ENCODE results near the gene ZC3H10.

DNA sequence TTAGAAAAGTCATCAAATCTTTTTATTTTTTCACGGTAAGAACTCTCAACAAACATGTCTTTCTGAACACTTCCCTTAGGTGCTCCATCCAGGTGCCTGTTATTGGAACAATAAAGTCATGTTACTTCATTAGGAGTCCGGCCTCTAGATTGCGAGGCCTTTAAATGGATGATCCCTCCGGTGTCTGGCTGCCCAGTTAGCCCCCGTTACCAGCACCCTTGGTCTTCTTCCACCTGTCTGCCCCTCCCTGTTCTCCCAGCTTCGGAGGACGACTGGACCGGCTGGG is 14.3 kb upstream of the ZC3H10 start:
- TF ChIP-seq, protein P1, sequence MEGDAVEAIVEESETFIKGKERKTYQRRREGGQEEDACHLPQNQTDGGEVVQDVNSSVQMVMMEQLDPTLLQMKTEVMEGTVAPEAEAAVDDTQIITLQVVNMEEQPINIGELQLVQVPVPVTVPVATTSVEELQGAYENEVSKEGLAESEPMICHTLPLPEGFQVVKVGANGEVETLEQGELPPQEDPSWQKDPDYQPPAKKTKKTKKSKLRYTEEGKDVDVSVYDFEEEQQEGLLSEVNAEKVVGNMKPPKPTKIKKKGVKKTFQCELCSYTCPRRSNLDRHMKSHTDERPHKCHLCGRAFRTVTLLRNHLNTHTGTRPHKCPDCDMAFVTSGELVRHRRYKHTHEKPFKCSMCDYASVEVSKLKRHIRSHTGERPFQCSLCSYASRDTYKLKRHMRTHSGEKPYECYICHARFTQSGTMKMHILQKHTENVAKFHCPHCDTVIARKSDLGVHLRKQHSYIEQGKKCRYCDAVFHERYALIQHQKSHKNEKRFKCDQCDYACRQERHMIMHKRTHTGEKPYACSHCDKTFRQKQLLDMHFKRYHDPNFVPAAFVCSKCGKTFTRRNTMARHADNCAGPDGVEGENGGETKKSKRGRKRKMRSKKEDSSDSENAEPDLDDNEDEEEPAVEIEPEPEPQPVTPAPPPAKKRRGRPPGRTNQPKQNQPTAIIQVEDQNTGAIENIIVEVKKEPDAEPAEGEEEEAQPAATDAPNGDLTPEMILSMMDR (conservative IDR thresholded peaks at IDR 0.05; ENCODE audit: low read depth, low read length), result no peak
- TF ChIP-seq POLR2A (IDR thresholded peaks at IDR 0.05; ENCODE audit: low read depth, low read length), result no peak
- TF ChIP-seq MXI1 (IDR thresholded peaks at IDR 0.05; ENCODE audit: borderline replicate concordance, low read depth, low read length), result no peak
- TF ChIP-seq RFX5 (IDR thresholded peaks at IDR 0.05; ENCODE audit: low read depth, low read length), result no peak
- no peak for TF ChIP-seq MAZ (IDR thresholded peaks at IDR 0.05; ENCODE audit: borderline replicate concordance, low read depth, low read length)
- no peak for TF ChIP-seq NFE2L2 (IDR thresholded peaks at IDR 0.05; ENCODE audit: low read depth, low read length)
- no peak for TF ChIP-seq ELK1 (IDR thresholded peaks at IDR 0.05; ENCODE audit: borderline replicate concordance, low read depth, low read length)
- TF ChIP-seq CEBPB (IDR thresholded peaks at IDR 0.05; ENCODE audit: low read depth, low read length), result no peak
- no peak for TF ChIP-seq RCOR1 (IDR thresholded peaks at IDR 0.05; ENCODE audit: insufficient replicate concordance, low read length)
- TF ChIP-seq, protein P2, sequence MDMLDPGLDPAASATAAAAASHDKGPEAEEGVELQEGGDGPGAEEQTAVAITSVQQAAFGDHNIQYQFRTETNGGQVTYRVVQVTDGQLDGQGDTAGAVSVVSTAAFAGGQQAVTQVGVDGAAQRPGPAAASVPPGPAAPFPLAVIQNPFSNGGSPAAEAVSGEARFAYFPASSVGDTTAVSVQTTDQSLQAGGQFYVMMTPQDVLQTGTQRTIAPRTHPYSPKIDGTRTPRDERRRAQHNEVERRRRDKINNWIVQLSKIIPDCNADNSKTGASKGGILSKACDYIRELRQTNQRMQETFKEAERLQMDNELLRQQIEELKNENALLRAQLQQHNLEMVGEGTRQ (IDR thresholded peaks at IDR 0.05; ENCODE audit: low read depth, low read length), result no peak

Measured in IMR-90 (cell line).